C4-2B (cell line): Measurements from ENCODE around the gene REC8.

Experiments
- H3K27ac ChIP-seq: fragments of 450-650 bp; 2 replicates; pipeline ENCODE4 v1.5.1; 2017
- ZFX ChIP-seq: fragments of 450-650 bp; IDR thresholded peaks from 2 replicates; pipeline ENCODE4 v1.6.1; 2017
- TF ChIP-seq, protein P1 (sequence below): fragments of 450-650 bp; conservative IDR thresholded peaks from 2 replicates; pipeline ENCODE4 v1.5.1; 2017; ENCODE audit warnings: mild to moderate bottlenecking

REC8 gene

DNA sequence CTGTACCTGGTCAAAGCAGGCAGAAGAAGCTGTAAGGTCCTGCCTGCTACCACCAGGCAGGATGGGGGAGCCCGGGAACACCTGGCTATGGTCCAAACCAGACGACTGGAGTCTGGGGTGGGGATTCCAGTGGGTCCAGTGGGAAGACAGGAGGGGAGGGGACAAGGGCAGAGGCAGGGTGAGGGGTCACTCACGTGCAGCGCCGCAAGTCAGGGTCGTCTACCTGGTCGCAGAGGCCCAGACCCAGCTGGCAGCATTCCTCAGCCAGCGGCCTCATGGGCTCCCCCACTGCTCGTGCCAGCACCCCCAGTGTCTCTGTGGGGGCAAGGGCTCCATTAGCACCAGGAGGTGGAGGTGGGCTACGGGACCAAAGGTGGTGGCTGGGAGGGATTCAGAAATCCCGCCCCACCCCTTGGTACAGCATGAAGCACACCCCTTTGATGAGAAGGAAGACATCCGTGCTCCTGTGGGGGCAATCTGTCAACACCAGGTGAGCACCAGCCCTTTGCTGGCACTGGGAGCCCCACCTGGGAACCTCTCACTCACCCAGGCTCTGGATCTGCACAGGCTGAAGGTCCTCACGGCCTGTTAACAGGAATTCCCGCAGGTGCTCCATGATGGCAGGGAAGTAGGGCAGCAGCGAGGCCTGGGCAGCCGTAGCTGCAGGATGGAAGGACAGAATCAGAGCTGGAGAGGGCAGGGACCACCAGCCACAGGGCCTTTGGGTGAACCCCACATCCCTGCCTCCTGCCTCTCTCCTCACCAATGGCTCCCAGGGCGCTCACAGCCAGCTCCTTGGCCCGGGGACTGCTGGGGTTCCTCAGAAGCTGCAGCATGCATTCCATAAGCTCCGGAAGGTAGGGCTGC, 12.5 kb downstream of the REC8 start:
- H3K27ac ChIP-seq = no peak overlapping the region
- TF ChIP-seq ZFX = no peak
- TF ChIP-seq, protein P1, sequence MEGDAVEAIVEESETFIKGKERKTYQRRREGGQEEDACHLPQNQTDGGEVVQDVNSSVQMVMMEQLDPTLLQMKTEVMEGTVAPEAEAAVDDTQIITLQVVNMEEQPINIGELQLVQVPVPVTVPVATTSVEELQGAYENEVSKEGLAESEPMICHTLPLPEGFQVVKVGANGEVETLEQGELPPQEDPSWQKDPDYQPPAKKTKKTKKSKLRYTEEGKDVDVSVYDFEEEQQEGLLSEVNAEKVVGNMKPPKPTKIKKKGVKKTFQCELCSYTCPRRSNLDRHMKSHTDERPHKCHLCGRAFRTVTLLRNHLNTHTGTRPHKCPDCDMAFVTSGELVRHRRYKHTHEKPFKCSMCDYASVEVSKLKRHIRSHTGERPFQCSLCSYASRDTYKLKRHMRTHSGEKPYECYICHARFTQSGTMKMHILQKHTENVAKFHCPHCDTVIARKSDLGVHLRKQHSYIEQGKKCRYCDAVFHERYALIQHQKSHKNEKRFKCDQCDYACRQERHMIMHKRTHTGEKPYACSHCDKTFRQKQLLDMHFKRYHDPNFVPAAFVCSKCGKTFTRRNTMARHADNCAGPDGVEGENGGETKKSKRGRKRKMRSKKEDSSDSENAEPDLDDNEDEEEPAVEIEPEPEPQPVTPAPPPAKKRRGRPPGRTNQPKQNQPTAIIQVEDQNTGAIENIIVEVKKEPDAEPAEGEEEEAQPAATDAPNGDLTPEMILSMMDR = no peak

DNA sequence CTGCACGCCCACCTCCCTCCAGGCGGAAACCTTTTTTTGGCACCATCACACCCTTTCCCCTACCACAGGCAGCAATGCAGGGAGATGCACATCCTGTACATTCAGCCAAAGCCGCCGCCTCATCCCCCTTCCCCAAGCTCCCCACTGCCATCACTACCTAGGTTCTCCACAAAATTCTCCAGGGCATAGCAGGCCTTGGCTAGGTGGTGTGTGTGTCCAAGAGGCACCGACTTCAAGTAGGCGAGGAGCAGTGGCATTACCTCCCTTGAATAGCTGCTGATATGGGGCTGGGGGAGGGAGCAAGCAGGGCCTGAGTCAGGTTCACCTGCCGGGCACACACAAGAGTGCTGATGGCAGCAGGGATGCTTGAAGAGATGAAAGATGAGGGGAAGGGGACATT, 13.1 kb downstream of the REC8 start:
- TF ChIP-seq, protein P1 = no peak
- TF ChIP-seq ZFX = no peak
- H3K27ac ChIP-seq = no peak overlapping the region

DNA sequence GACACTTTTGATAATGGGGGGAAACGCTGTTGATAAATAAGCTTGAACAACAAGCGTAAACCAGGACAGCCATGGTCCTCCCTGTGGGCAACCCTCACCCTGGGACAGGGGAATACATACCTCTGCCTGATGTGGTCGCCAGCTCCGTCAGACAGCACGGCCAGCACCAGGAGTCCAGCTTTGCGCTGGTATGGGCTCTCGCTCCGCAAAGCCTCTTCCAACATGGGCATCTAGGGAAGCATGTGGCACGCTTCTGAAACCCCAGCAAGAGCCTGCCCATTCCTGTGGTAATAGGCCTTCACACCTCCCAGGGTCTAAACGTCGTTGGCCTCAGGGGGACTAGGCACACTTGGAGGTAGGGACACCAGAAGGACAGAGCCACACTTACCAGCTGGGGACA, 13.9 kb downstream of the REC8 start:
- H3K27ac ChIP-seq = no peak overlapping the region
- TF ChIP-seq, protein P1 = no peak
- TF ChIP-seq ZFX = no peak

DNA sequence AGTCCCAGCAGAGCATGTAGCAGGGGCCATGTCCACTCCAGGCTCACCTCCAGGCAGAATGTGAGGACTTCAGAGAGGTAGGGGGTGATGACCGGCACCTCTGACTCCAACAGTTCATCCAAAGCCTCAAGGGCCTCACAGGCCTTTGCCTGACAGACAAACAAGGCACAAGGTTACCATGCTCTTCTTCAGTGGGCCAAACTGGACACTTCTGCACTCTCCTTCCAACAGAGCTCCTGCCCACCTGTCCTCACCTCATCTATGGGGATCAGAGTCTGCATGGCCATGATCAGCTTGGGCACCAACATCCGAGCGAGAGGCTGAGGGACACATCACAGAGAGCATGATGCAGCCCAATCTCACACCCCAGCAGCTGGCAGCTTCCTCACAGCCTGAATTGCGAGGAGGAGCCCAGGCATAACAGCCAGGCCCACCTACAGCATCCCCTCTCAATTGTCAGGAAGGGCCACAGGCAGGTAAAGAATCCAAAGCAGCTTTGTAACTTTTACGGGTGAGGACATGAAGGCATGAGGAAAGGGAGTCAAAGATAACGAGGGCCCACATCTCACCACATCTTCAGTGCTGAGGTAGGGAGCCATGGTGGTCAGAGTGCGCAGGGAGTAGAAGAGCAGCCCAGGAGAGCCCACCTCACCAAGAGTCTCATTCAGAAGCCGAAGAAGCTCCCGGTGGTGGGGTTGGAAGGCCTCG, 15.1 kb downstream of the REC8 start:
- TF ChIP-seq, protein P1 = no peak
- no peak for TF ChIP-seq ZFX
- no peak overlapping the region for H3K27ac ChIP-seq

DNA sequence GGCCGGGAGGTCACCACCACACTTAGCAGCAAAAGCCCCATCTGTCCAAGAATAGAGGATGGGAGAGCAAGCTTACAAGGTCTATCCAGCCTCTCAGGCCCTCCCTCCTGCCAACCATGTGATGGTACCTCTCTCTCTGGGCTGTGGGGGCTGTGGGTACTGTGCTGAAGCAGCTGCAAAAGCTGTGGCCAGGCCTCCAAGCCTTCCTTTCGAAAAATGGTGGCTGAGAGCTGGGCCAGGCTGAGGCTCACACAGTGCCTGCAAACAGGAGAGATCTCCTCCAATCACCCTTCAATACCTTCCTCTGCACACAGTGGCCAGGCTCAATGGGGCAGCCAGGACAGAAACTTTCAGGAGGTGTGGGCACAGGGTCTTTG, 15.6 kb downstream of the REC8 start:
- H3K27ac ChIP-seq = peak overlapping the region; percentile 87; the same call in 1 of the 2 replicates
- no peak for TF ChIP-seq ZFX
- TF ChIP-seq, protein P1 = no peak

DNA sequence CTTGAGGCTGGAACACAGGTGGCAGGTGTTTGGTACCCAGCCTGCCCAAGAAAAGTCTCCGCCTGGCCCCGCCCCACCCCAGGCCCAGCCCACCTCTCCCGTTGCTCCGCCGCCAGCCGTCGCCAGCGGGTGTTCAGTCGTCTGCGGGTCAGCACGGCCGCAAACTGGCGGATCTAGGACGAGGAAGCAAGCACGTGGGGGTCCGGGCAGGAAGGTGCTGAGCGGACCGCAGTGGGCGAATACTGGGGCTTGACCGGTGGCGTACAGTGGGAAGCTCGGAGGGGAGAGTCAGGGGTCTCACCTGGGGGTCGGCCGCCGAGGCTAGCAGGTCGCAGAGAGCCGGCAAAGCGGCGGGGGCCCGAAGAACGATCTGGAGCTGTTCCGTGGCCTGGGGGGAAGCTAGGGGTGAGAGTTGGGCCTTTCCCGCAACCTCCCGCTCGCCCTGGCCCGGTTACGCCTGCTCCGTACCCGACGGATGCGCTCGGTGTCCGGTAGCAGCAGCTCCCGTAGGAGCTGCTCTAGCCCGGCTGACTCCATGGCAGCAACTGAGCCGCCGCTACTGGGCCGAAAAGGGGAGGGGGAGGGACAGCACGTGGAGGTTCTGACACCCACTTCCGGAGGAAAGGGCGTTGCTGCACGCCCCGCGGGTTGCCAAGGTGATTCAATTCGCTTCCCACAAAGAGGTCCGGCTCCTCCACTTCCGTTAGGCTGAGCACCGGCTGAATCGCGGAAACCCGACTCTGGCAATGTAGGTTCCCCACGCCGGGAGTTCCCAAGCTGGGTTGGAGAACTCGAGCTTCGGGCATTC, 16.6 kb downstream of the REC8 start, which contains the start of gene IPO4:
Gene IPO4, minus strand, starts transcription at position 566 of the 808 bp plus-strand sequence. Its CDS starts 29 bp downstream, at position 537.
- peak within 1 kb of the TSS; percentile 87 for H3K27ac ChIP-seq

More for the DNA sequence above, 16.6 kb downstream of the REC8 start, which contains the start of gene IPO4:
- TF ChIP-seq ZFX = peak; percentile 65; the same call in 1 of the 2 replicates
- TF ChIP-seq, protein P1 = no peak
